Astrocyte (in vitro differentiated cells and primary cell): Measurements from ENCODE around the gene RBM46.

Experiments
- EZH2 ChIP-seq: IDR thresholded peaks from 2 replicates; pipeline ENCODE4 v1.6.1; 2012; ENCODE audit warnings: mild to moderate bottlenecking, low read length, inconsistent platforms; ENCODE audit not compliant: insufficient read depth
- TF ChIP-seq, protein P1 (sequence below): IDR thresholded peaks from 2 replicates; pipeline ENCODE4 v1.5.1; 2011; ENCODE audit warnings: low read depth, mild to moderate bottlenecking, inconsistent platforms, low read length, moderate library complexity; ENCODE audit not compliant: insufficient read depth

- TF ChIP-seq, protein P1, sequence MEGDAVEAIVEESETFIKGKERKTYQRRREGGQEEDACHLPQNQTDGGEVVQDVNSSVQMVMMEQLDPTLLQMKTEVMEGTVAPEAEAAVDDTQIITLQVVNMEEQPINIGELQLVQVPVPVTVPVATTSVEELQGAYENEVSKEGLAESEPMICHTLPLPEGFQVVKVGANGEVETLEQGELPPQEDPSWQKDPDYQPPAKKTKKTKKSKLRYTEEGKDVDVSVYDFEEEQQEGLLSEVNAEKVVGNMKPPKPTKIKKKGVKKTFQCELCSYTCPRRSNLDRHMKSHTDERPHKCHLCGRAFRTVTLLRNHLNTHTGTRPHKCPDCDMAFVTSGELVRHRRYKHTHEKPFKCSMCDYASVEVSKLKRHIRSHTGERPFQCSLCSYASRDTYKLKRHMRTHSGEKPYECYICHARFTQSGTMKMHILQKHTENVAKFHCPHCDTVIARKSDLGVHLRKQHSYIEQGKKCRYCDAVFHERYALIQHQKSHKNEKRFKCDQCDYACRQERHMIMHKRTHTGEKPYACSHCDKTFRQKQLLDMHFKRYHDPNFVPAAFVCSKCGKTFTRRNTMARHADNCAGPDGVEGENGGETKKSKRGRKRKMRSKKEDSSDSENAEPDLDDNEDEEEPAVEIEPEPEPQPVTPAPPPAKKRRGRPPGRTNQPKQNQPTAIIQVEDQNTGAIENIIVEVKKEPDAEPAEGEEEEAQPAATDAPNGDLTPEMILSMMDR = no peak
- no peak for TF ChIP-seq EZH2
These were observed 57.6 kb downstream of the RBM46 start for GRCh38 chr4:154838694-154839093.
